Gastrocnemius medialis (tissue), 4 donors: ENCODE results near the gene NFKBIL1. TPM values are rescaled to one million over a fixed set of nuclear protein-coding genes. Genes with fewer than 3 reads are reported as not detected.
A peak's percentile ranks its signal among the peaks of the same experiment; 100 is the strongest.
"Not testable (repeated sequence)": the region's sequence is repeated elsewhere in the genome, so short reads cannot be mapped to it uniquely, and the experiment has no call there.

Source experiments
- ATAC-seq, 2 donors: fragments of 150-250 bp; one replicate each; pipeline ENCODE4 v1.9.1; 2016
- DNase-seq, 2 donors: peaks; one replicate each; pipeline ENCODE4 v3.0.0-alpha.2; 2019
- H3K27ac ChIP-seq, 4 donors: fragments of 200-600 bp; sonication (generic); 1 replicate in 1 of 4; 2 replicates in 3 of 4; pipeline ENCODE4 v1.5.1; 2016 to 2018; ENCODE audit warnings: mild to moderate bottlenecking in 2 of 4, moderate library complexity in 1 of 4
- H3K27me3 ChIP-seq, 3 donors: fragments of 200-600 bp; sonication (generic) in 2 of 3; 1 replicate in 1 of 3; 2 replicates in 2 of 3; pipeline versions ENCODE4 v1.5.1 to v1.6.0; 2016 to 2019; ENCODE audit warnings: mild to moderate bottlenecking in 1 of 3, moderate library complexity in 1 of 3
- H3K36me3 ChIP-seq, 2 donors: fragments of 200-600 bp; sonication (generic) in 1 of 2; one replicate each; pipeline ENCODE4 v1.5.1; 2017 to 2018
- H3K4me1 ChIP-seq, 2 donors: fragments of 200-600 bp; sonication (generic) in 1 of 2; one replicate each; pipeline ENCODE4 v1.5.1; 2016 to 2017; ENCODE audit warnings: mild to moderate bottlenecking in 2 of 2
- H3K4me3 ChIP-seq, 4 donors: fragments of 200-600 bp; sonication (generic) in 3 of 4; 1 replicate in 1 of 4; 2 replicates in 3 of 4; pipeline ENCODE4 v1.5.1; 2016 to 2019; ENCODE audit warnings: mild to moderate bottlenecking in 2 of 4
- H3K9me3 ChIP-seq, 3 donors: fragments of 200-600 bp; sonication (generic) in 2 of 3; 1 replicate in 1 of 3; 2 replicates in 2 of 3; pipeline ENCODE4 v1.5.1; 2016 to 2019
- CTCF ChIP-seq, 5 experiments: fragments of 450-650 bp in 3 of 5; fragments of 200-600 bp in 2 of 5; sonication (generic) in 2 of 5; IDR thresholded peaks in 4 of 5; conservative IDR thresholded peaks in 1 of 5; 1 replicate in 4 of 5; 2 replicates in 1 of 5; pipeline ENCODE4 v1.5.1; 2016 to 2019; ENCODE audit warnings: antibody characterized with exemption in 5 of 5, mild to moderate bottlenecking in 3 of 5, moderate library complexity in 3 of 5
- POLR2A ChIP-seq, 2 donors: fragments of 450-650 bp; IDR thresholded peaks; one replicate each; pipeline ENCODE4 v1.6.1; 2017; ENCODE audit warnings: antibody characterized with exemption in 2 of 2, mild to moderate bottlenecking in 2 of 2, moderate library complexity in 2 of 2
- in situ Hi-C, 4 donors: fragments of 200-750 bp; cut with MboI; loops; one replicate each; pipeline versions ENCODE4 v1.15.0 to v1.8.0; 2017; ENCODE audit warnings: low sequenced_read_pairs in 4 of 4
- intact Hi-C: fragments of 100-400 bp; cut with DNase I; formaldehyde crosslinking; loops from one replicate; pipeline ENCODE4 v1.15.1; 2023; ENCODE audit warnings: low total_unique reads
- total RNA-seq, 4 donors: library from RNA; depleted of rRNA; stranded (reverse); fragments of >200 nt; gene quantifications; one replicate each; pipeline versions ENCODE4 v1.1.0 to v1.2.3, GENCODE V29; 2016

The NFKBIL1 gene, protein sequence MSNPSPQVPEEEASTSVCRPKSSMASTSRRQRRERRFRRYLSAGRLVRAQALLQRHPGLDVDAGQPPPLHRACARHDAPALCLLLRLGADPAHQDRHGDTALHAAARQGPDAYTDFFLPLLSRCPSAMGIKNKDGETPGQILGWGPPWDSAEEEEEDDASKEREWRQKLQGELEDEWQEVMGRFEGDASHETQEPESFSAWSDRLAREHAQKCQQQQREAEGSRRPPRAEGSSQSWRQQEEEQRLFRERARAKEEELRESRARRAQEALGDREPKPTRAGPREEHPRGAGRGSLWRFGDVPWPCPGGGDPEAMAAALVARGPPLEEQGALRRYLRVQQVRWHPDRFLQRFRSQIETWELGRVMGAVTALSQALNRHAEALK
- 10 to 100 TPM; 17.6 to 21.7 (median 20.3) TPM for total RNA-seq

GRCh38 chr6:31546958-31547726 lies at the start of gene NFKBIL1:
Gene NFKBIL1, plus strand, starts transcription at chr6:31547608. Its CDS starts 87 bp downstream, at chr6:31547695.
- DNase-seq (peak; percentile 96), ATAC-seq (peak; percentile 97 to 98)
- intact Hi-C loops (loop anchor here (1.0 to 10.0 kb wide), 9 partner anchors 34 to 1482 kb away; partner anchors contain the start of genes EHMT2, NELFE, NEU1 and POLR1H), in situ Hi-C loops (loop anchor here (5.0 to 25.0 kb wide), 5 partner anchors 48 to 640 kb away; partner anchors contain the start of genes AGER (in 1 of the 4), AGPAT1 (in 1 of the 4), GPSM3 (in 1 of the 4) and NCR3 (in 1 of the 4))
- Histone ChIP-seq H3K27ac (peak within 1 kb of the TSS; percentile 86 to 97 (median 90)), H3K9me3 (no peaks in the 10 kb centered on the region), H3K4me3 (peak within 1 kb of the TSS; percentile 48 to 72 (median 63)), H3K36me3 (peaks cover 0 to 21% of the 10 kb centered on the region in 2 donors), H3K27me3 (no peaks in the 10 kb centered on the region), H3K4me1 (peaks cover 20 to 22% of the 10 kb centered on the region in 2 donors)
- TF ChIP-seq CTCF (IDR thresholded peaks at IDR 0.05 in 4 of 5, conservative IDR thresholded peaks at IDR 0.05 in 1 of 5) (peak in 1 of 5 experiments; percentile 13), POLR2A (IDR thresholded peaks at IDR 0.05) (peak; percentile 64 to 68)

DNA sequence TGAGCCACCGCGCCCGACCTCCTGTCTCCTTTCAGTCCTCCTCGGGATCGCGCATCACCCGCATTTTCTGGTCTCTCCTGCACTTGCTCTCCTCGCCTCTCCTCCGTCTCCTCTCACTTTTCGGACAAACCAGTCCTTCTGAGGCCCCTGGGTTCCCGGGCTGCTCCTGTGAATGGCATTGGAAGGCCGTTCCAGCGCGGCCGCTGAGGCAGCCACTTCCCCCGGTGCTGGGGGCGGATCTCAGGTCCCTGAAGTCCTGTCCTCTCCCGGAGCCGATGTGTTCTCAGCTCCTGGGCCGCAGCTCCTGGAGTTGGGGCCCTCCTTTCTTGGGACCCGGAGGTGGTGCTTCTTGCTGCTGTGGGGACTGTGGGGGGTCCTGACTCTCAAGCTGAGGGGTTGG lies 48.7 kb upstream of the NFKBIL1 start:
- Histone ChIP-seq H3K27ac (no peak overlapping the region), H3K4me1 (peaks cover 0 to 12% of the 10 kb centered on the region in 2 donors), H3K9me3 (no peaks in the 10 kb centered on the region), H3K4me3 (peak overlapping the region in 1 of 4 donors; percentile 64), H3K36me3 (no peaks in the 10 kb centered on the region), H3K27me3 (peaks cover 22 to 47% (median 24%) of the 10 kb centered on the region in 3 donors)
- ATAC-seq (no peak), DNase-seq (no peak)
- no peak for TF ChIP-seq CTCF (IDR thresholded peaks at IDR 0.05 in 4 of 5, conservative IDR thresholded peaks at IDR 0.05 in 1 of 5)
- in situ Hi-C loops (no loop called here), intact Hi-C loops (loop anchor here (5.0 kb wide), 1 partner anchor 44 kb away; the partner anchor contains the start of gene DDX39B)

GRCh38 chr6:31499648-31500047 lies 47.8 kb upstream of the NFKBIL1 start:
- H3K4me3 ChIP-seq, in situ Hi-C loops, H3K9me3 ChIP-seq, H3K36me3 ChIP-seq, H3K4me1 ChIP-seq, DNase-seq, ATAC-seq, H3K27ac ChIP-seq: not testable (repeated sequence)
- intact Hi-C loops = loop anchor here (5.0 kb wide), 1 partner anchor 43 kb away; the partner anchor contains the start of gene DDX39B
- H3K27me3 ChIP-seq = peaks cover 16 to 38% (median 22%) of the 10 kb centered on the region in 3 donors

GRCh38 chr6:31502586-31502985 lies 44.8 kb upstream of the NFKBIL1 start:
- H3K27me3 ChIP-seq = peaks cover 11 to 28% (median 22%) of the 10 kb centered on the region in 3 donors
- ATAC-seq = no peak
- no peaks in the 10 kb centered on the region for H3K9me3 ChIP-seq
- intact Hi-C loops = no loop called here
- no peak for DNase-seq
- no peaks in the 10 kb centered on the region for H3K36me3 ChIP-seq
- no peak for TF ChIP-seq POLR2A (IDR thresholded peaks at IDR 0.05)
- no peak for TF ChIP-seq CTCF (IDR thresholded peaks at IDR 0.05 in 4 of 5, conservative IDR thresholded peaks at IDR 0.05 in 1 of 5)
- H3K27ac ChIP-seq = no peak overlapping the region
- peaks cover 0 to 4% of the 10 kb centered on the region in 2 donors for H3K4me1 ChIP-seq
- in situ Hi-C loops = no loop called here
- no peak overlapping the region for H3K4me3 ChIP-seq

DNA sequence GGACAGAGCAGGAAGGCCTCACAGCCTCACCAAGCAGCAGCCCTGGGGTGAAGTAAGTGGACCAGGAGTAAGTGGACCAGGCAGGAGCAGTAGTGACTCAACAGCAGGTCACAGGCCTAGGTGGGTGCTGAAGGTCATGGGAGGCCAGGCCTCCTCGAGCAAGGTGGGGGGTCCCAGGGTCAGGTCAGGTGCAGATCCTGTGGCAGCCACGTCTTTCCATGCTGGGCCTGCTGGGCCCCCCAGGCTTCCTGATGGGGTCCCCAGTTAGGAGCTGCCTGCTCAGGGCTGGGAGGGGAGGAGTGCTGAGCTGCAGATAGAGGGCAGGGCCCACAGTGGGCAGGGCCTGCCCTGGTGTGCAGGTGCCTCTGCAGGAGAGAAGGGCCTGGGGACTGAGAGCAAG lies 38.4 kb upstream of the NFKBIL1 start:
- ATAC-seq, H3K9me3 ChIP-seq, in situ Hi-C loops, DNase-seq, intact Hi-C loops, H3K4me1 ChIP-seq, H3K27me3 ChIP-seq, H3K4me3 ChIP-seq, H3K36me3 ChIP-seq, H3K27ac ChIP-seq: not testable (repeated sequence)
